A549 treated with CORT108297 at 1 μM for 4 hours (cell line): ENCODE data around the gene KLHL24. TPM values are rescaled to one million over a fixed set of nuclear protein-coding genes. Genes with fewer than 3 reads are reported as not detected.

ENCODE experiments used
- total RNA-seq: library from RNA; stranded (reverse); fragments of 200-300 nt; extraction: Qiagen RNA extraction; gene quantifications from 5 replicates; pipeline ENCODE4 v1.2.3, GENCODE V29; 2022

Gene KLHL24
- total RNA-seq = 6.1 to 8.8 TPM (median 7.5 TPM) in 5 replicates

GRCh38 chr3:183635431-183636220 lies at the start of gene KLHL24:
Gene KLHL24, plus strand, starts transcription at chr3:183635623. Its CDS starts 14,734 bp downstream, at chr3:183650357.

GRCh38 chr3:183697610-183698317 lies 62.3 kb downstream of the KLHL24 start, which contains the start of gene YEATS2:
Gene YEATS2, plus strand, starts transcription at chr3:183697797. Its CDS starts 17,366 bp downstream, at chr3:183715163.

Other genes with a start within 250 kb of the KLHL24 start
- gene MCF2L2, start 207.0 kb upstream of the KLHL24 start, total RNA-seq = 0.03 to 0.38 TPM (median 0.10 TPM) in 5 replicates
- gene KLHL6, start 79.9 kb upstream of the KLHL24 start, total RNA-seq = not detected in 5 replicates
- 10.0 to 13.8 TPM (median 12.3 TPM) in 5 replicates for gene YEATS2, start 62.2 kb downstream of the KLHL24 start, total RNA-seq
- 4.4 to 7.4 TPM (median 6.9 TPM) in 5 replicates for gene MAP6D1, start 190.0 kb downstream of the KLHL24 start, total RNA-seq
- gene PARL, start 249.3 kb downstream of the KLHL24 start, total RNA-seq = 61.4 to 66.8 TPM (median 62.6 TPM) in 5 replicates